ENCODE data around the gene TMC3.

Gene TMC3

GRCh38 chr15:81293728-81294515, 80.1 kb downstream of the TMC3 start:
- TF ChIP-seq CTCF (IDR thresholded peaks at IDR 0.05; ENCODE audit: low read depth, low read length) = no peak

GRCh38 chr15:81292523-81293001, 81.5 kb downstream of the TMC3 start:
- TF ChIP-seq CTCF (IDR thresholded peaks at IDR 0.05; ENCODE audit: low read depth, low read length) = no peak
- no peak overlapping the region for H3K4me3 ChIP-seq (ENCODE audit: low read depth, low read length)

More at GRCh38 chr15:81293728-81294515, 80.1 kb downstream of the TMC3 start:
- H3K4me3 ChIP-seq (ENCODE audit: low read depth, low read length) = no peak overlapping the region

GRCh38 chr15:81291916-81292522, 82.0 kb downstream of the TMC3 start:
- no peak for TF ChIP-seq CTCF (IDR thresholded peaks at IDR 0.05; ENCODE audit: low read depth, low read length)
- no peak overlapping the region for H3K4me3 ChIP-seq (ENCODE audit: low read depth, low read length)

GRCh38 chr15:81289910-81290309, 84.1 kb downstream of the TMC3 start:
- no peak for TF ChIP-seq CTCF (IDR thresholded peaks at IDR 0.05; ENCODE audit: low read depth, low read length)
- H3K4me3 ChIP-seq (ENCODE audit: low read depth, low read length) = no peak overlapping the region

GRCh38 chr15:81288616-81289015, 85.4 kb downstream of the TMC3 start:
- no peak for TF ChIP-seq CTCF (IDR thresholded peaks at IDR 0.05; ENCODE audit: low read depth, low read length)
- no peak overlapping the region for H3K4me3 ChIP-seq (ENCODE audit: low read depth, low read length)

GRCh38 chr15:81288040-81288439, 86.0 kb downstream of the TMC3 start:
- no peak for TF ChIP-seq CTCF (IDR thresholded peaks at IDR 0.05; ENCODE audit: low read depth, low read length)

GRCh38 chr15:81286621-81287121, 87.3 kb downstream of the TMC3 start:
- TF ChIP-seq CTCF (IDR thresholded peaks at IDR 0.05; ENCODE audit: low read depth, low read length) = no peak
- H3K4me3 ChIP-seq (ENCODE audit: low read depth, low read length) = no peak overlapping the region

More at GRCh38 chr15:81288040-81288439, 86.0 kb downstream of the TMC3 start:
- no peak overlapping the region for H3K4me3 ChIP-seq (ENCODE audit: low read depth, low read length)
